H1 (cell line): ENCODE data around the gene DKK3.

Experiments
- BRCA1 ChIP-seq: IDR thresholded peaks from 2 replicates; pipeline ENCODE4 v1.6.1; 2012; ENCODE audit warnings: low read depth, low read length, improper control_type of control experiment
- CBX8 ChIP-seq: fragments of 300-800, 300-1000 bp; sonication (generic); IDR thresholded peaks from 2 replicates; pipeline ENCODE4 v1.7.1; 2016; ENCODE audit warnings: low read depth, low read length, borderline replicate concordance
- CEBPB ChIP-seq: IDR thresholded peaks from 2 replicates; pipeline ENCODE4 v1.6.1; 2012; ENCODE audit warnings: low read depth, low read length
- CTCF ChIP-seq, 3 experiments: IDR thresholded peaks; 1 replicate in 2 of 3; 2 replicates in 1 of 3; pipeline versions ENCODE4 v1.5.1 to v1.6.1; 2011; ENCODE audit warnings: low read length in 3 of 3, mild to moderate bottlenecking in 3 of 3, inconsistent platforms in 2 of 3, low read depth in 1 of 3, moderate library complexity in 1 of 3; ENCODE audit not compliant: insufficient read depth in 1 of 3; ENCODE audit errors: control extremely low read depth in 1 of 3
- EP300 ChIP-seq, 2 experiments: IDR thresholded peaks; 1 replicate in 1 of 2; 2 replicates in 1 of 2; pipeline ENCODE4 v1.6.1; 2011 to 2012; ENCODE audit warnings: low read depth in 2 of 2, low read length in 2 of 2, mild to moderate bottlenecking in 2 of 2, borderline replicate concordance in 1 of 2, inconsistent platforms in 1 of 2, moderate library complexity in 1 of 2
- EZH2 ChIP-seq: fragments of 200-600 bp; sonication (generic); IDR thresholded peaks from 2 replicates; pipeline ENCODE4 v1.7.1; 2012; ENCODE audit warnings: low read depth, mild to moderate bottlenecking, moderate library complexity, low read length, inconsistent platforms; ENCODE audit not compliant: severe bottlenecking
- MAFK ChIP-seq: IDR thresholded peaks from 2 replicates; pipeline ENCODE4 v1.6.1; 2012; ENCODE audit warnings: low read depth, mild to moderate bottlenecking, improper control_type of control experiment, low read length
- NRF1 ChIP-seq: IDR thresholded peaks from 2 replicates; pipeline ENCODE4 v1.6.1; 2011; ENCODE audit warnings: mild to moderate bottlenecking, low read depth, low read length, improper control_type of control experiment
- PHF8 ChIP-seq: fragments of 200-600 bp; sonication (generic); conservative IDR thresholded peaks from 2 replicates; pipeline ENCODE4 v1.7.1; 2012; ENCODE audit warnings: low read depth, mild to moderate bottlenecking, inconsistent platforms, low read length, moderate library complexity
- POLR2A ChIP-seq, 2 experiments: IDR thresholded peaks; 1 replicate in 1 of 2; 2 replicates in 1 of 2; pipeline ENCODE4 v1.6.1; 2011; ENCODE audit warnings: low read depth in 2 of 2, low read length in 2 of 2, mild to moderate bottlenecking in 2 of 2; ENCODE audit errors: control extremely low read depth in 1 of 2
- POLR2AphosphoS5 ChIP-seq: IDR thresholded peaks from 2 replicates; pipeline ENCODE4 v1.6.1; 2011; ENCODE audit warnings: low read depth, low read length
- SAP30 ChIP-seq: fragments of 300-600 bp; sonication (generic); IDR thresholded peaks from 2 replicates; pipeline ENCODE4 v1.7.1; 2012; ENCODE audit warnings: low read length, moderate library complexity, mild to moderate bottlenecking, inconsistent platforms; ENCODE audit not compliant: insufficient read depth, insufficient replicate concordance
- USF2 ChIP-seq: IDR thresholded peaks from 2 replicates; pipeline ENCODE4 v1.6.1; 2011; ENCODE audit warnings: low read length, improper control_type of control experiment
- ZNF274 ChIP-seq: IDR thresholded peaks from 2 replicates; pipeline ENCODE4 v1.7.0; 2012; ENCODE audit warnings: low read length, borderline replicate concordance; ENCODE audit errors: extremely low read depth

GRCh38 chr11:12007769-12008737 lies at the start of gene DKK3:
- no peak for TF ChIP-seq CEBPB
- no peak for TF ChIP-seq CTCF (IDR thresholded peaks at IDR 0.05; ENCODE audit: control extremely low read depth in 1 of 3, insufficient read depth in 1 of 3, low read depth in 1 of 3, low read length in 3 of 3)
- 0 out of 3 replicates have a peak, but pooled peaks of 1 of the 2 experiments have one; percentile 18 for TF ChIP-seq POLR2A (IDR thresholded peaks at IDR 0.05; ENCODE audit: control extremely low read depth in 1 of 2, low read depth in 2 of 2, low read length in 2 of 2)
- no peak for TF ChIP-seq SAP30
- TF ChIP-seq EP300 (IDR thresholded peaks at IDR 0.05; ENCODE audit: borderline replicate concordance in 1 of 2, low read depth in 2 of 2, low read length in 2 of 2), result no peak
- no peak for TF ChIP-seq POLR2AphosphoS5
- no peak for TF ChIP-seq MAFK
- no peak for TF ChIP-seq NRF1
- TF ChIP-seq PHF8, result peak; percentile 11; the same call in 1 of the 2 replicates
- peak; percentile 49 for TF ChIP-seq EZH2
- TF ChIP-seq BRCA1, result no peak
- no peak for TF ChIP-seq USF2
- TF ChIP-seq ZNF274, result no peak
- no peak for TF ChIP-seq CBX8
